ENCODE results near the gene HOXA1.

- TF ChIP-seq, protein P1, sequence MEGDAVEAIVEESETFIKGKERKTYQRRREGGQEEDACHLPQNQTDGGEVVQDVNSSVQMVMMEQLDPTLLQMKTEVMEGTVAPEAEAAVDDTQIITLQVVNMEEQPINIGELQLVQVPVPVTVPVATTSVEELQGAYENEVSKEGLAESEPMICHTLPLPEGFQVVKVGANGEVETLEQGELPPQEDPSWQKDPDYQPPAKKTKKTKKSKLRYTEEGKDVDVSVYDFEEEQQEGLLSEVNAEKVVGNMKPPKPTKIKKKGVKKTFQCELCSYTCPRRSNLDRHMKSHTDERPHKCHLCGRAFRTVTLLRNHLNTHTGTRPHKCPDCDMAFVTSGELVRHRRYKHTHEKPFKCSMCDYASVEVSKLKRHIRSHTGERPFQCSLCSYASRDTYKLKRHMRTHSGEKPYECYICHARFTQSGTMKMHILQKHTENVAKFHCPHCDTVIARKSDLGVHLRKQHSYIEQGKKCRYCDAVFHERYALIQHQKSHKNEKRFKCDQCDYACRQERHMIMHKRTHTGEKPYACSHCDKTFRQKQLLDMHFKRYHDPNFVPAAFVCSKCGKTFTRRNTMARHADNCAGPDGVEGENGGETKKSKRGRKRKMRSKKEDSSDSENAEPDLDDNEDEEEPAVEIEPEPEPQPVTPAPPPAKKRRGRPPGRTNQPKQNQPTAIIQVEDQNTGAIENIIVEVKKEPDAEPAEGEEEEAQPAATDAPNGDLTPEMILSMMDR (IDR thresholded peaks at IDR 0.05; ENCODE audit: low read length), result no peak
- TF ChIP-seq EZH2 (IDR thresholded peaks at IDR 0.05; ENCODE audit: borderline replicate concordance, low read length), result no peak
Measured at GRCh38 chr7:27118580-27118979, 22.8 kb upstream of the HOXA1 start.
